Heart left ventricle (tissue), 16 donors: ENCODE data around the gene NCAPH2. TPM values are rescaled to one million over a fixed set of nuclear protein-coding genes. Genes with fewer than 3 reads are reported as not detected.

ENCODE experiments used
- ATAC-seq, 4 donors: fragments of 200-7000 bp; cut with Tn5 transposase; one replicate each; pipeline ENCODE4 v1.9.1; 2020 to 2022; ENCODE audit warnings: moderate library complexity in 4 of 4, mild to moderate bottlenecking in 3 of 4, moderate number of reproducible peaks in 1 of 4
- DNase-seq, 5 donors: peaks; one replicate each; pipeline ENCODE4 v3.0.0-alpha.2; 2020
- H3K27ac ChIP-seq, 12 donors: fragments of 200-600 bp; sonication (generic) in 4 of 12; one replicate each; pipeline versions ENCODE4 v1.5.0 to v1.8.0; 2016 to 2022; ENCODE audit warnings: mild to moderate bottlenecking in 2 of 12
- H3K27me3 ChIP-seq, 9 donors: fragments of 200-600 bp; sonication (generic) in 2 of 9; one replicate each; pipeline versions ENCODE4 v1.5.1 to v1.8.0; 2016 to 2022; ENCODE audit warnings: mild to moderate bottlenecking in 3 of 9
- H3K36me3 ChIP-seq, 9 donors: fragments of 200-600 bp; sonication (generic) in 2 of 9; one replicate each; pipeline versions ENCODE4 v1.5.0 to v1.8.0; 2018 to 2022; ENCODE audit warnings: mild to moderate bottlenecking in 2 of 9
- H3K4me1 ChIP-seq, 12 donors: fragments of 200-600 bp; sonication (generic) in 4 of 12; one replicate each; pipeline versions ENCODE4 v1.5.0 to v1.8.0; 2016 to 2022; ENCODE audit warnings: mild to moderate bottlenecking in 3 of 12
- H3K4me3 ChIP-seq, 12 donors: fragments of 200-600 bp; sonication (generic) in 4 of 12; one replicate each; pipeline versions ENCODE4 v1.5.0 to v1.8.0; 2017 to 2022; ENCODE audit warnings: mild to moderate bottlenecking in 9 of 12, moderate library complexity in 4 of 12
- H3K9me3 ChIP-seq, 12 donors: fragments of 200-600 bp; sonication (generic) in 4 of 12; one replicate each; pipeline versions ENCODE4 v1.5.0 to v1.8.0; 2016 to 2022; ENCODE audit warnings: mild to moderate bottlenecking in 1 of 12
- CTCF ChIP-seq, 12 donors: fragments of 200-600 bp; sonication (generic) in 4 of 12; IDR thresholded peaks; one replicate each; pipeline versions ENCODE4 v1.5.0 to v1.8.0; 2018 to 2022; ENCODE audit warnings: antibody characterized with exemption in 12 of 12, mild to moderate bottlenecking in 5 of 12
- POLR2A ChIP-seq, 2 donors: fragments of 450-650 bp; IDR thresholded peaks; one replicate each; pipeline ENCODE4 v1.6.1; 2017; ENCODE audit warnings: antibody characterized with exemption in 2 of 2, mild to moderate bottlenecking in 2 of 2, moderate library complexity in 2 of 2
- WGBS, 4 donors: extraction: QIAGEN DNeasy Blood & Tissue Kit in 2 of 4; methylation state at CpG; one replicate each; pipeline versions ENCODE4 v1.1.5 to v1.1.7; 2013 to 2018; 5-methylcytosine and 5-hydroxymethylcytosine counted together
- intact Hi-C, 10 donors: fragments of 100-400 bp; cut with DNase I; formaldehyde crosslinking; loops; one replicate each; pipeline versions ENCODE4 v1.11.1 to v1.14.2; 2022
- polyA plus RNA-seq, 2 donors: library from polyadenylated mRNA; stranded (reverse); fragments of 200-250 nt; gene quantifications; one replicate each; pipeline ENCODE4 v1.2.3, GENCODE V29; 2013
- total RNA-seq, 9 donors: library from RNA; depleted of rRNA in 2 of 9; stranded (reverse); fragments of >200 nt in 2 of 9; fragmentation: NEBNext Ultra II Directional in 3 of 9; extraction: Animal tissue kit (Norgen Biotek cat#: 25700) in 3 of 9; gene quantifications; one replicate each; pipeline versions ENCODE4 v1.1.0 to v1.2.4, GENCODE V29; 2016 to 2023
- donor health status: ischemic (EF 13 %, LVEDD 7.1; RV severe dilation, severe dysfunction).
- donor health status: healthy with polysubstance abuse.
- donor health status: DM: no; HTN: yes; CAD: no.
- donor health status: DM: no; HTN: no; CAD: no.
- donor health status: ischemic (EF 25% LVEDD 6.9; RV normal size, moderate dysfunction).
- donor health status: ischemic (EF 25% LVEDD 5.7; RV mildly dilated, moderate dysfunction).
- donor health status: healthy.
- donor health status: DM: yes; HTN: yes; CAD: no.
- donor health status: ischemic (EF 35%, LVEDD 5.7; RV mildly dilated, moderate dysfunction).
- donor health status: nonischemic (EF 11% LVEDD 7.7; RV severe dilation, severe dysfunction).
- donor health status: DM: yes; HTN: yes; CAD: no.
- donor health status: PGD.
- donor health status: ischemic (EF 29% LVEDD 5.4; RV normal size, mild dysfunction).
- donor health status: nonischemic (EF 23%, LVEDD 6.1; RV moderate dilation, normal function).

NCAPH2 gene
- total and polyA plus RNA-seq, 11 donors: 24.7 to 43.3 (median 28.1) TPM

GRCh38 chr22:50573491-50574382 is 65.7 kb downstream of the NCAPH2 start:
- intact Hi-C loops: no loop called here
- Histone ChIP-seq H3K4me3 (no peak overlapping the region), H3K27me3 (no peaks in the 10 kb centered on the region), H3K4me1 (peaks cover 0 to 62% (median 6%) of the 10 kb centered on the region in 12 donors), H3K36me3 (peaks cover 0 to 73% (median 62%) of the 10 kb centered on the region in 9 donors), H3K9me3 (no peaks in the 10 kb centered on the region), H3K27ac (no peak overlapping the region)
- no peak for DNase-seq
- no peak for ATAC-seq
- WGBS, 4 donors: 82 to 89% (median 87%) methylated on average over 13 to 26 of the region's 26 CpGs
- TF ChIP-seq CTCF (IDR thresholded peaks at IDR 0.05) (no peak), POLR2A (IDR thresholded peaks at IDR 0.05) (no peak)

GRCh38 chr22:50574383-50574755 is 66.3 kb downstream of the NCAPH2 start:
- no peak for TF ChIP-seq POLR2A (IDR thresholded peaks at IDR 0.05)
- no peak for TF ChIP-seq CTCF (IDR thresholded peaks at IDR 0.05)

More at GRCh38 chr22:50574383-50574755, 66.3 kb downstream of the NCAPH2 start:
- peaks cover 0 to 68% (median 13%) of the 10 kb centered on the region in 12 donors for H3K4me1 ChIP-seq
- DNase-seq: no peak
- no peak overlapping the region for H3K27ac ChIP-seq
- H3K36me3 ChIP-seq: peaks cover 0 to 71% (median 55%) of the 10 kb centered on the region in 9 donors
- 87 to 92% (median 89%) methylated on average over 10 to 11 of the region's 11 CpGs for WGBS, 4 donors
- intact Hi-C loops: no loop called here
- H3K9me3 ChIP-seq: no peaks in the 10 kb centered on the region
- ATAC-seq: no peak
- no peaks in the 10 kb centered on the region for H3K27me3 ChIP-seq
- H3K4me3 ChIP-seq: no peak overlapping the region

Other genes with a start within 250 kb of the NCAPH2 start
- gene MAPK12, start 246.5 kb upstream of the NCAPH2 start, total RNA-seq: 10 to 100 TPM; 12.2 to 18.0 (median 15.5) TPM
- gene MAPK12, start 246.5 kb upstream of the NCAPH2 start, polyA plus RNA-seq: 10 to 100 TPM; 11.6 to 17.9 TPM
- gene MAPK11, start 237.8 kb upstream of the NCAPH2 start, total RNA-seq: 10 to 100 TPM in 1 of 9 donors, 1 to 10 TPM in 8; 5.0 to 12.1 (median 7.0) TPM
- 1 to 10 TPM; 7.8 to 9.9 TPM for gene MAPK11, start 237.8 kb upstream of the NCAPH2 start, polyA plus RNA-seq
- 100 to 1,000 TPM in 2 of 9 donors, 10 to 100 TPM in 7; 44.4 to 139 (median 57.9) TPM for gene PLXNB2, start 200.6 kb upstream of the NCAPH2 start, total RNA-seq
- 10 to 100 TPM; 35.1 to 40.3 TPM for gene PLXNB2, start 200.6 kb upstream of the NCAPH2 start, polyA plus RNA-seq
- 1 to 10 TPM; 1.0 to 3.2 (median 2.0) TPM for gene DENND6B, start 181.2 kb upstream of the NCAPH2 start, total RNA-seq
- gene DENND6B, start 181.2 kb upstream of the NCAPH2 start, polyA plus RNA-seq: 1 to 10 TPM; 1.0 to 1.3 TPM
- gene PPP6R2, start 164.9 kb upstream of the NCAPH2 start, total RNA-seq: 10 to 100 TPM; 31.6 to 68.1 (median 41.5) TPM
- 10 to 100 TPM; 29.6 to 42.4 TPM for gene PPP6R2, start 164.9 kb upstream of the NCAPH2 start, polyA plus RNA-seq
- gene SBF1, start 33.2 kb upstream of the NCAPH2 start, total RNA-seq: 10 to 100 TPM; 44.9 to 91.8 (median 63.2) TPM
- gene SBF1, start 33.2 kb upstream of the NCAPH2 start, polyA plus RNA-seq: 10 to 100 TPM; 38.2 to 63.8 TPM
- gene ADM2, start 26.7 kb upstream of the NCAPH2 start, total RNA-seq: under 1 TPM in 3 of 9 donors, not detected in 6; 0.04 to 0.67 (median 0.19) TPM
- under 1 TPM in 1 of 2 donors, not detected in 1; 0.22 TPM for gene ADM2, start 26.7 kb upstream of the NCAPH2 start, polyA plus RNA-seq
- gene MIOX, start 21.4 kb upstream of the NCAPH2 start, total RNA-seq: not detected
- not detected for gene MIOX, start 21.4 kb upstream of the NCAPH2 start, polyA plus RNA-seq
- gene LMF2, start 522 bp upstream of the NCAPH2 start, total RNA-seq: 10 to 100 TPM; 20.9 to 46.5 (median 32.1) TPM
- gene LMF2, start 522 bp upstream of the NCAPH2 start, polyA plus RNA-seq: 10 to 100 TPM; 22.6 to 34.8 TPM
- 1 to 10 TPM in 2 of 9 donors, under 1 TPM in 2, not detected in 5; 0.67 to 2.6 (median 0.94) TPM for gene SCO2, start 17.4 kb downstream of the NCAPH2 start, total RNA-seq
- gene SCO2, start 17.4 kb downstream of the NCAPH2 start, polyA plus RNA-seq: 1 to 10 TPM in 1 of 2 donors, not detected in 1; 2.0 TPM
- 100 to 1,000 TPM in 1 of 9 donors, 10 to 100 TPM in 6, 1 to 10 TPM in 2; 8.3 to 198 (median 21.7) TPM for gene TYMP, start 21.8 kb downstream of the NCAPH2 start, total RNA-seq
- 10 to 100 TPM; 11.8 to 45.1 TPM for gene TYMP, start 21.8 kb downstream of the NCAPH2 start, polyA plus RNA-seq
- 1 to 10 TPM in 1 of 9 donors, under 1 TPM in 3, not detected in 5; 0.08 to 1.3 (median 0.14) TPM for gene KLHDC7B, start 37.7 kb downstream of the NCAPH2 start, total RNA-seq
- gene KLHDC7B, start 37.7 kb downstream of the NCAPH2 start, polyA plus RNA-seq: under 1 TPM in 1 of 2 donors, not detected in 1; 0.08 TPM
- gene SYCE3, start 54.7 kb downstream of the NCAPH2 start, total RNA-seq: not detected
- not detected for gene SYCE3, start 54.7 kb downstream of the NCAPH2 start, polyA plus RNA-seq
- 100 to 1,000 TPM; 115 to 467 (median 306) TPM for gene CPT1B, start 70.2 kb downstream of the NCAPH2 start, total RNA-seq
- gene CPT1B, start 70.2 kb downstream of the NCAPH2 start, polyA plus RNA-seq: 100 to 1,000 TPM in 1 of 2 donors, 10 to 100 TPM in 1; 51.4 to 267 TPM
- 10 to 100 TPM; 23.3 to 54.6 (median 35.6) TPM for gene CHKB, start 74.6 kb downstream of the NCAPH2 start, total RNA-seq
- gene CHKB, start 74.6 kb downstream of the NCAPH2 start, polyA plus RNA-seq: 10 to 100 TPM; 16.7 to 77.1 TPM
- gene MAPK8IP2, start 92.6 kb downstream of the NCAPH2 start, total RNA-seq: under 1 TPM; 0.09 to 0.79 (median 0.25) TPM
- gene MAPK8IP2, start 92.6 kb downstream of the NCAPH2 start, polyA plus RNA-seq: under 1 TPM; 0.23 to 0.35 TPM
- gene ARSA, start 119.9 kb downstream of the NCAPH2 start, total RNA-seq: 10 to 100 TPM; 19.1 to 40.5 (median 27.2) TPM
- gene ARSA, start 119.9 kb downstream of the NCAPH2 start, polyA plus RNA-seq: 10 to 100 TPM; 16.7 to 25.0 TPM
- 10 to 100 TPM; 11.3 to 36.0 (median 21.9) TPM for gene SHANK3, start 164.6 kb downstream of the NCAPH2 start, total RNA-seq
- 10 to 100 TPM; 14.9 to 23.2 TPM for gene SHANK3, start 164.6 kb downstream of the NCAPH2 start, polyA plus RNA-seq
- 1 to 10 TPM in 2 of 9 donors, under 1 TPM in 5, not detected in 2; 0.35 to 1.2 (median 0.50) TPM for gene ACR, start 230.0 kb downstream of the NCAPH2 start, total RNA-seq
- gene ACR, start 230.0 kb downstream of the NCAPH2 start, polyA plus RNA-seq: under 1 TPM; 0.12 to 0.53 TPM